Common myeloid progenitor, CD34-positive (primary cell): ENCODE results near the gene GSAP.

Experiments
- CTCF ChIA-PET: fragments of 350-600 bp; sonication (Branson Sonifier 250); formaldehyde crosslinking; loops from one replicate; lab custom pipeline; 2021; ENCODE audit warnings: antibody characterized with exemption; lab: Charles Lee
- POLR2A ChIA-PET: fragments of 350-600 bp; sonication (Branson Sonifier 250); formaldehyde crosslinking; loops from one replicate; lab custom pipeline; 2021; ENCODE audit warnings: antibody characterized with exemption; lab: Charles Lee
- DNase-seq, 3 donors: peaks; one replicate each; pipeline versions ENCODE4 v3.0.0 to v3.0.0-alpha.2; 2013
- H3K27ac ChIP-seq, 2 experiments: 1 replicate in 1 of 2; 2 replicates in 1 of 2; pipeline ENCODE4 v1.7.0; 2013; ENCODE audit warnings: inconsistent platforms in 2 of 2, low read length in 2 of 2, mild to moderate bottlenecking in 2 of 2, low read depth in 1 of 2, moderate library complexity in 1 of 2; ENCODE audit not compliant: severe bottlenecking in 2 of 2, insufficient read depth in 1 of 2, poor library complexity in 1 of 2
- H3K27me3 ChIP-seq, 5 experiments: replicated peaks in 2 of 5; 1 replicate in 3 of 5; 2 replicates in 2 of 5; pipeline versions ENCODE4 v1.6.1 to v1.7.0; 2013; ENCODE audit warnings: low read length in 4 of 5, mild to moderate bottlenecking in 2 of 5, moderate library complexity in 2 of 5, inconsistent platforms in 1 of 5; ENCODE audit not compliant: insufficient read depth in 5 of 5, control insufficient read depth in 4 of 5
- H3K36me3 ChIP-seq, 4 experiments: 1 replicate in 2 of 4; 2 replicates in 2 of 4; pipeline versions ENCODE4 v1.6.1 to v1.7.0; 2013; ENCODE audit warnings: low read length in 3 of 4, control low read depth in 1 of 4, mild to moderate bottlenecking in 1 of 4; ENCODE audit not compliant: control insufficient read depth in 4 of 4, insufficient read depth in 4 of 4
- H3K4me1 ChIP-seq, 4 experiments: 1 replicate in 3 of 4; 2 replicates in 1 of 4; pipeline versions ENCODE4 v1.6.1 to v1.7.1; 2013; ENCODE audit warnings: low read length in 3 of 4, mild to moderate bottlenecking in 3 of 4, control low read depth in 1 of 4, inconsistent platforms in 1 of 4, moderate library complexity in 1 of 4; ENCODE audit not compliant: control insufficient read depth in 4 of 4, insufficient read depth in 4 of 4; ENCODE audit errors: control extremely low read depth in 1 of 4
- H3K4me3 ChIP-seq, 7 experiments: 1 replicate in 4 of 7; 2 replicates in 3 of 7; pipeline versions ENCODE4 v1.5.1 to v1.7.0; 2013; ENCODE audit warnings: mild to moderate bottlenecking in 7 of 7, low read length in 6 of 7, moderate library complexity in 6 of 7, inconsistent platforms in 2 of 7, low read depth in 2 of 7, control low read depth in 1 of 7; ENCODE audit not compliant: insufficient read depth in 4 of 7, control insufficient read depth in 1 of 7; ENCODE audit errors: extremely low read depth in 1 of 7
- H3K9me3 ChIP-seq, 5 experiments: 1 replicate in 4 of 5; 2 replicates in 1 of 5; pipeline versions ENCODE4 v1.6.1 to v1.7.1; 2013; ENCODE audit warnings: low read length in 4 of 5, mild to moderate bottlenecking in 2 of 5, inconsistent platforms in 1 of 5, low read depth in 1 of 5, moderate library complexity in 1 of 5; ENCODE audit not compliant: control insufficient read depth in 4 of 5, insufficient read depth in 2 of 5; ENCODE audit errors: control extremely low read depth in 1 of 5
- WGBS: methylation state at CpG from one replicate; pipeline ENCODE4 v1.1.5; 2013; ENCODE audit not compliant: insufficient coverage; 5-methylcytosine and 5-hydroxymethylcytosine counted together

Gene GSAP

GRCh38 chr7:77308792-77309191 lies 107.4 kb downstream of the GSAP start:
- H3K27ac ChIP-seq = no peak overlapping the region
- H3K36me3 ChIP-seq = peaks cover 5 to 31% (median 19%) of the 10 kb centered on the region in 4 experiments

GRCh38 chr7:77306231-77307067 lies 109.7 kb downstream of the GSAP start:
- 66% methylated on average over 9 of the region's 17 CpGs for WGBS

More at GRCh38 chr7:77308792-77309191, 107.4 kb downstream of the GSAP start:
- Histone ChIP-seq H3K27me3 (no peaks in the 10 kb centered on the region), H3K4me3 (no peak overlapping the region), H3K9me3 (peaks cover 0 to 10% (median 8%) of the 10 kb centered on the region in 5 experiments), H3K4me1 (peaks cover 0 to 14% (median 7%) of the 10 kb centered on the region in 4 experiments)
- CTCF ChIA-PET = interaction anchor here (1.1 to 1.3 kb wide), 2 partner anchors 18 to 62 kb away, joined by 3 read pairs; no protein-coding TSS in a partner anchor
- no peak for DNase-seq
- POLR2A ChIA-PET = no interaction called here
- 95% methylated on average over 4 of the region's 4 CpGs for WGBS

GRCh38 chr7:77295549-77295948 lies 120.6 kb downstream of the GSAP start:
- H3K9me3 ChIP-seq = peaks cover 0 to 7% (median 0%) of the 10 kb centered on the region in 5 experiments
- H3K27ac ChIP-seq = no peak overlapping the region
- H3K4me3 ChIP-seq = no peak overlapping the region
- ChIA-PET CTCF (interaction anchor here (1.5 kb wide), 2 partner anchors 25 to 44 kb away, joined by 3 read pairs; no protein-coding TSS in a partner anchor), POLR2A (no interaction called here)
- H3K36me3 ChIP-seq = peaks cover 0 to 4% (median under 1%) of the 10 kb centered on the region in 4 experiments
- no peaks in the 10 kb centered on the region for H3K27me3 ChIP-seq
- H3K4me1 ChIP-seq = no peaks in the 10 kb centered on the region
- no peak for DNase-seq
- WGBS = 100% methylated on average over 1 of the region's 2 CpGs

More at GRCh38 chr7:77306231-77307067, 109.7 kb downstream of the GSAP start:
- Histone ChIP-seq H3K4me1 (peaks cover 0 to 14% (median 7%) of the 10 kb centered on the region in 4 experiments), H3K36me3 (peaks cover 0 to 17% (median 8%) of the 10 kb centered on the region in 4 experiments), H3K4me3 (peak overlapping the region in 3 of 7 experiments; percentile 27 to 47 (median 42)), H3K27me3 (no peaks in the 10 kb centered on the region), H3K27ac (no peak overlapping the region), H3K9me3 (peaks cover 0 to 10% (median 8%) of the 10 kb centered on the region in 5 experiments)
- CTCF ChIA-PET = interaction anchor here (1.7 kb wide), 1 partner anchor 51 kb away, joined by 5 read pairs; no protein-coding TSS in a partner anchor
- peak in 2 of 3 donors; percentile 34 to 39 for DNase-seq
- POLR2A ChIA-PET = no interaction called here

GRCh38 chr7:77293046-77293445 lies 123.1 kb downstream of the GSAP start:
- peaks cover 0 to 5% (median 0%) of the 10 kb centered on the region in 4 experiments for H3K4me1 ChIP-seq
- CTCF ChIA-PET = interaction anchor here (0.9 kb wide), 1 partner anchor 39 kb away, joined by 4 read pairs; no protein-coding TSS in a partner anchor

GRCh38 chr7:77290425-77290824 lies 125.7 kb downstream of the GSAP start:
- ChIA-PET POLR2A (no interaction called here), CTCF (no interaction called here)
- Histone ChIP-seq H3K36me3 (peaks cover 0 to 8% (median 5%) of the 10 kb centered on the region in 4 experiments), H3K4me3 (no peak overlapping the region), H3K27ac (no peak overlapping the region), H3K4me1 (peaks cover 0 to 5% (median 0%) of the 10 kb centered on the region in 4 experiments), H3K27me3 (no peaks in the 10 kb centered on the region), H3K9me3 (peaks cover 0 to 9% (median 4%) of the 10 kb centered on the region in 5 experiments)
- no peak for DNase-seq

More at GRCh38 chr7:77293046-77293445, 123.1 kb downstream of the GSAP start:
- POLR2A ChIA-PET = no interaction called here
- H3K27me3 ChIP-seq = no peaks in the 10 kb centered on the region
- no peak overlapping the region for H3K4me3 ChIP-seq
- 72% methylated on average over 3 of the region's 4 CpGs for WGBS
- DNase-seq = peak in 1 of 3 donors; percentile 6
- H3K36me3 ChIP-seq = peaks cover 0 to 4% (median under 1%) of the 10 kb centered on the region in 4 experiments
- H3K9me3 ChIP-seq = peaks cover 0 to 9% (median 1%) of the 10 kb centered on the region in 5 experiments
- H3K27ac ChIP-seq = no peak overlapping the region

GRCh38 chr7:77289387-77289786 lies 126.8 kb downstream of the GSAP start:
- H3K9me3 ChIP-seq = peaks cover 0 to 9% (median 4%) of the 10 kb centered on the region in 5 experiments
- H3K4me1 ChIP-seq = peaks cover 0 to 5% (median 0%) of the 10 kb centered on the region in 4 experiments
- no peak overlapping the region for H3K4me3 ChIP-seq
- POLR2A ChIA-PET = no interaction called here
- H3K27me3 ChIP-seq = no peaks in the 10 kb centered on the region
- peaks cover 0 to 8% (median 5%) of the 10 kb centered on the region in 4 experiments for H3K36me3 ChIP-seq
- WGBS = 100% methylated on average over 2 of the region's 3 CpGs
- CTCF ChIA-PET = no interaction called here
- no peak overlapping the region for H3K27ac ChIP-seq
- no peak for DNase-seq
